SK-N-SH (cell line): ENCODE data around the gene HSPH1. TPM values are rescaled to one million over a fixed set of nuclear protein-coding genes. Genes with fewer than 3 reads are reported as not detected.

ENCODE experiments used
- CTCF ChIA-PET: fragments of 300-600, 350-600 bp; formaldehyde crosslinking; extraction: SDS; loops from one replicate; lab custom pipeline; 2021; lab: Yijun Ruan, JAX
- POLR2A ChIA-PET: fragments of 350-600 bp; sonication (Branson Sonifier 250); formaldehyde crosslinking; extraction: SDS; loops from one replicate; lab custom pipeline; 2020; ENCODE audit warnings: antibody characterized with exemption, inconsistent platforms; lab: Yijun Ruan, JAX
- DNase-seq: peaks from one replicate; pipeline ENCODE4 v3.0.0; 2012
- H2AFZ ChIP-seq: fragments of 200-600 bp; sonication (generic); 2 replicates; pipeline ENCODE4 v1.8.1; 2016; ENCODE audit warnings: antibody characterized with exemption, mild to moderate bottlenecking, low read depth
- H3F3A ChIP-seq: fragments of 200-600 bp; sonication (generic); replicated peaks from 2 replicates; pipeline ENCODE3; 2016; ENCODE audit warnings: antibody characterized with exemption, mild to moderate bottlenecking; ENCODE audit not compliant: insufficient read depth
- H3K27ac ChIP-seq, 2 experiments: fragments of 200-500 bp in 1 of 2; fragments of 200-600 bp in 1 of 2; sonication (Bioruptor generic) in 1 of 2; sonication (generic), shearing (Covaris generic) in 1 of 2; 2 replicates each; pipeline versions ENCODE4 v1.5.1 to v1.6.1; 2014 to 2016; ENCODE audit warnings: low read depth in 2 of 2, inconsistent platforms in 1 of 2, low read length in 1 of 2, mild to moderate bottlenecking in 1 of 2, mixed read lengths in 1 of 2
- H3K27me3 ChIP-seq: fragments of 200-600 bp; sonication (generic), shearing (Covaris generic); 2 replicates; pipeline ENCODE4 v1.6.1; 2016; ENCODE audit warnings: mixed run types; ENCODE audit not compliant: insufficient read depth
- H3K36me3 ChIP-seq, 2 experiments: fragments of 200-500 bp in 1 of 2; fragments of 200-600 bp in 1 of 2; sonication (Bioruptor generic) in 1 of 2; sonication (generic) in 1 of 2; replicated peaks in 1 of 2; 2 replicates each; pipeline versions ENCODE3 to v1.5.1; 2014 to 2016; ENCODE audit warnings: low read length in 1 of 2, mild to moderate bottlenecking in 1 of 2; ENCODE audit not compliant: insufficient read depth in 2 of 2, control insufficient read depth in 1 of 2
- H3K4me1 ChIP-seq, 2 experiments: fragments of 200-500 bp in 1 of 2; fragments of 200-600 bp in 1 of 2; sonication (Bioruptor generic) in 1 of 2; sonication (generic), shearing (Covaris generic) in 1 of 2; 2 replicates each; pipeline versions ENCODE4 v1.5.1 to v1.6.1; 2014 to 2016; ENCODE audit warnings: low read depth in 1 of 2, low read length in 1 of 2, mixed run types in 1 of 2; ENCODE audit not compliant: insufficient read depth in 2 of 2, control insufficient read depth in 1 of 2
- H3K4me2 ChIP-seq: fragments of 200-600 bp; sonication (generic), shearing (Covaris generic); 2 replicates; pipeline ENCODE4 v1.6.1; 2017; ENCODE audit warnings: mixed run types
- H3K4me3 ChIP-seq, 2 experiments: fragments of 200-500 bp in 1 of 2; fragments of 200-600 bp in 1 of 2; sonication (Bioruptor generic) in 1 of 2; sonication (generic), shearing (Covaris generic) in 1 of 2; 2 replicates each; pipeline versions ENCODE4 v1.5.1 to v1.8.1; 2014 to 2016; ENCODE audit warnings: low read depth in 2 of 2, inconsistent platforms in 1 of 2, low read length in 1 of 2, mild to moderate bottlenecking in 1 of 2, mixed read lengths in 1 of 2, moderate library complexity in 1 of 2
- H3K79me2 ChIP-seq: fragments of 200-600 bp; sonication (generic); 2 replicates; pipeline ENCODE4 v1.8.1; 2017; ENCODE audit warnings: mild to moderate bottlenecking; ENCODE audit not compliant: insufficient read depth
- H3K9ac ChIP-seq: fragments of 200-600 bp; sonication (generic); 2 replicates; pipeline ENCODE4 v1.6.1; 2017; ENCODE audit warnings: mixed run types
- H3K9me2 ChIP-seq: fragments of 200-600 bp; sonication (generic); 2 replicates; pipeline ENCODE4 v1.6.1; 2017; ENCODE audit warnings: mixed run types
- H3K9me3 ChIP-seq: fragments of 200-600 bp; sonication (generic); 2 replicates; pipeline ENCODE4 v1.6.1; 2017; ENCODE audit warnings: mixed run types, mild to moderate bottlenecking, moderate library complexity
- H4K20me1 ChIP-seq: fragments of 200-600 bp; sonication (generic); 2 replicates; pipeline ENCODE4 v1.6.1; 2017; ENCODE audit warnings: mild to moderate bottlenecking, mixed run types; ENCODE audit not compliant: insufficient read depth
- CHD2 ChIP-seq: fragments of 150-350 bp; IDR thresholded peaks from 2 replicates; pipeline ENCODE4 v1.6.1; 2018; ENCODE audit warnings: low read length; ENCODE audit not compliant: partially characterized antibody
- CTCF ChIP-seq: fragments of 200-600 bp; sonication (generic); IDR thresholded peaks from 2 replicates; pipeline ENCODE4 v1.6.1; 2017; ENCODE audit warnings: antibody characterized with exemption, mild to moderate bottlenecking, moderate library complexity
- ELF1 ChIP-seq: IDR thresholded peaks from 2 replicates; pipeline ENCODE4 v1.4.0; 2012
- FOSL2 ChIP-seq: IDR thresholded peaks from 2 replicates; pipeline ENCODE4 v1.4.0; 2012; ENCODE audit warnings: low read depth, mild to moderate bottlenecking, moderate library complexity, borderline replicate concordance
- FOXJ3 ChIP-seq: sonication (generic); formaldehyde crosslinking; IDR thresholded peaks from 2 replicates; pipeline ENCODE4 v1.5.1; 2020; ENCODE audit warnings: mild to moderate bottlenecking, missing genetic modification reagents
- FOXM1 ChIP-seq: IDR thresholded peaks from 2 replicates; pipeline ENCODE4 v1.4.0; 2012; ENCODE audit warnings: low read depth, mild to moderate bottlenecking
- GABPA ChIP-seq: IDR thresholded peaks from 2 replicates; pipeline ENCODE4 v1.4.0; 2012; ENCODE audit warnings: low read depth, mild to moderate bottlenecking
- GATA2 ChIP-seq: sonication (generic); formaldehyde crosslinking; IDR thresholded peaks from 2 replicates; pipeline ENCODE4 v1.5.0; 2020; ENCODE audit warnings: mild to moderate bottlenecking, missing genetic modification reagents
- JUND ChIP-seq: IDR thresholded peaks from 2 replicates; pipeline ENCODE4 v1.4.0; 2012
- NRF1 ChIP-seq: IDR thresholded peaks from 2 replicates; pipeline ENCODE4 v1.6.1; 2012; ENCODE audit warnings: low read depth, mild to moderate bottlenecking, low read length
- POLR2AphosphoS5 ChIP-seq: IDR thresholded peaks from 2 replicates; pipeline ENCODE4 v1.6.1; 2012; ENCODE audit warnings: low read depth, low read length
- SMC3 ChIP-seq: IDR thresholded peaks from 2 replicates; pipeline ENCODE4 v1.6.1; 2012; ENCODE audit warnings: low read depth, low read length, improper control_type of control experiment
- YY1 ChIP-seq: IDR thresholded peaks from 2 replicates; pipeline ENCODE4 v1.4.0; 2012; ENCODE audit warnings: low read depth, mild to moderate bottlenecking
- WGBS: methylation state at CpG from one replicate; pipeline ENCODE4 v1.1.6; 2017; ENCODE audit warnings: low lambda C conversion rate; 5-methylcytosine and 5-hydroxymethylcytosine counted together
- polyA plus RNA-seq, 3 experiments: library from polyadenylated mRNA; depleted of rRNA; stranded (reverse); fragments of >200 nt; gene quantifications; 2 replicates each; pipeline ENCODE4 v1.2.3, GENCODE V29; 2012
- TF ChIP-seq, protein P1 (sequence below): IDR thresholded peaks from 2 replicates; pipeline ENCODE4; 2012
- TF ChIP-seq, protein P2 (sequence below): IDR thresholded peaks from 2 replicates; pipeline ENCODE4 v1.4.0; 2012; ENCODE audit warnings: low read depth
- TF ChIP-seq, protein P3 (sequence below): IDR thresholded peaks from 2 replicates; pipeline ENCODE4 v1.6.1; 2012; ENCODE audit warnings: mild to moderate bottlenecking, low read depth, low read length, moderate library complexity

The HSPH1 gene
- polyA plus RNA-seq, 1 of the 3 experiments (the other 2 are of a cell fraction): 32.8 TPM

DNA sequence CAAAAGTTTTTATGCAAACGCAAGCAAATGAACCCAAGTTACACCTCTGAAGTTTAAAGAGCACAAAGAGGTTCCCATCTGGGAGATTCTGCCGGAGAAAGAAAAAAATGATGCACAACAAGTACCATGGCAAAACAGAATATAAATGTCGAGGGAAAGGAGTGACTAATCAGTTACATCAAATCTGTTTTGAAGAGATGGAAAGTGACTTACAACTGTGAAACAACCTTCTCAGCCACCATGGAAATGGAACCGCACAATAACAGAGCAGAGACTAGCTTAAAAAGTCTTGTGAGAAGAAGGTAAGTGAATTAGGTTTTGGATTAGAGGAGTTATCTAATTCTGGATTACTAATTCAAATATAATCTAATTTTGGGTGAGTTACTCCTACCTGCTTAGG, 2.4 kb downstream of the HSPH1 start:
- TF ChIP-seq, protein P1, sequence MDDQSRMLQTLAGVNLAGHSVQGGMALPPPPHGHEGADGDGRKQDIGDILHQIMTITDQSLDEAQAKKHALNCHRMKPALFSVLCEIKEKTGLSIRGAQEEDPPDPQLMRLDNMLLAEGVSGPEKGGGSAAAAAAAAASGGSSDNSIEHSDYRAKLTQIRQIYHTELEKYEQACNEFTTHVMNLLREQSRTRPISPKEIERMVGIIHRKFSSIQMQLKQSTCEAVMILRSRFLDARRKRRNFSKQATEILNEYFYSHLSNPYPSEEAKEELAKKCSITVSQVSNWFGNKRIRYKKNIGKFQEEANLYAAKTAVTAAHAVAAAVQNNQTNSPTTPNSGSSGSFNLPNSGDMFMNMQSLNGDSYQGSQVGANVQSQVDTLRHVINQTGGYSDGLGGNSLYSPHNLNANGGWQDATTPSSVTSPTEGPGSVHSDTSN: 0 out of 2 replicates have a peak, but pooled peaks have one; percentile 11
- no peak for TF ChIP-seq FOXM1
- Histone ChIP-seq H3K4me3 (peak overlapping the region; percentile 86 to 98), H2AFZ (no peak overlapping the region), H3K36me3 (peaks cover 34 to 41% of the 10 kb centered on the region in 2 experiments), H3K4me1 (peaks cover 4 to 15% of the 10 kb centered on the region in 2 experiments; a peak in 2 of 4 replicates), H4K20me1 (peaks cover 19% of the 10 kb centered on the region), H3K27me3 (no peaks in the 10 kb centered on the region), H3K4me2 (peak overlapping the region; percentile 92), H3K27ac (peak overlapping the region; percentile 28 to 92; a peak in 3 of 4 replicates), H3K9me2 (no peaks in the 10 kb centered on the region), H3K79me2 (peaks cover 63% of the 10 kb centered on the region), H3F3A (no peaks in the 10 kb centered on the region), H3K9ac (peak overlapping the region; percentile 88), H3K9me3 (no peaks in the 10 kb centered on the region)
- CTCF ChIA-PET: interaction anchor here (0.7 to 2.4 kb wide), 2 partner anchors 42 to 103 kb away, joined by 3 to 7 read pairs; no protein-coding TSS in a partner anchor
- POLR2A ChIA-PET: no interaction called here
- no peak for DNase-seq
- WGBS: 28% methylated on average over 4 of the region's 4 CpGs

- Histone ChIP-seq H3K27me3 (no peaks in the 10 kb centered on the region), H3K27ac (0 out of 4 replicates have a peak overlapping the region, but pooled peaks of 1 of the 2 experiments have one; percentile 19), H2AFZ (no peak overlapping the region), H3K9me3 (no peaks in the 10 kb centered on the region), H3K4me3 (no peak overlapping the region), H3K4me2 (no peak overlapping the region), H3K9me2 (no peaks in the 10 kb centered on the region), H4K20me1 (peaks cover 12% of the 10 kb centered on the region), H3K36me3 (peaks cover 78 to 83% of the 10 kb centered on the region in 2 experiments), H3K9ac (no peak overlapping the region), H3F3A (no peaks in the 10 kb centered on the region), H3K79me2 (peaks cover 53% of the 10 kb centered on the region), H3K4me1 (peaks cover 4 to 16% of the 10 kb centered on the region in 2 experiments; a peak in 2 of 4 replicates)
- CTCF ChIA-PET: interaction anchor here (0.8 to 1.3 kb wide), 4 partner anchors 11 to 110 kb away, joined by 3 to 4 read pairs (median 3); partner anchors contain the start of gene B3GLCT
- 77% methylated on average over 2 of the region's 2 CpGs for WGBS
- no peak for DNase-seq
- POLR2A ChIA-PET: no interaction called here
- TF ChIP-seq SMC3 (no peak), GABPA (no peak), POLR2AphosphoS5 (no peak), YY1 (no peak), GATA2 (CRISPR knock-in tag) (no peak), CTCF (no peak), FOSL2 (no peak), NRF1 (no peak), FOXJ3 (no peak), ELF1 (no peak), CHD2 (no peak), JUND (no peak)
- TF ChIP-seq, protein P2, sequence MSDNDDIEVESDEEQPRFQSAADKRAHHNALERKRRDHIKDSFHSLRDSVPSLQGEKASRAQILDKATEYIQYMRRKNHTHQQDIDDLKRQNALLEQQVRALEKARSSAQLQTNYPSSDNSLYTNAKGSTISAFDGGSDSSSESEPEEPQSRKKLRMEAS: no peak
- TF ChIP-seq, protein P3, sequence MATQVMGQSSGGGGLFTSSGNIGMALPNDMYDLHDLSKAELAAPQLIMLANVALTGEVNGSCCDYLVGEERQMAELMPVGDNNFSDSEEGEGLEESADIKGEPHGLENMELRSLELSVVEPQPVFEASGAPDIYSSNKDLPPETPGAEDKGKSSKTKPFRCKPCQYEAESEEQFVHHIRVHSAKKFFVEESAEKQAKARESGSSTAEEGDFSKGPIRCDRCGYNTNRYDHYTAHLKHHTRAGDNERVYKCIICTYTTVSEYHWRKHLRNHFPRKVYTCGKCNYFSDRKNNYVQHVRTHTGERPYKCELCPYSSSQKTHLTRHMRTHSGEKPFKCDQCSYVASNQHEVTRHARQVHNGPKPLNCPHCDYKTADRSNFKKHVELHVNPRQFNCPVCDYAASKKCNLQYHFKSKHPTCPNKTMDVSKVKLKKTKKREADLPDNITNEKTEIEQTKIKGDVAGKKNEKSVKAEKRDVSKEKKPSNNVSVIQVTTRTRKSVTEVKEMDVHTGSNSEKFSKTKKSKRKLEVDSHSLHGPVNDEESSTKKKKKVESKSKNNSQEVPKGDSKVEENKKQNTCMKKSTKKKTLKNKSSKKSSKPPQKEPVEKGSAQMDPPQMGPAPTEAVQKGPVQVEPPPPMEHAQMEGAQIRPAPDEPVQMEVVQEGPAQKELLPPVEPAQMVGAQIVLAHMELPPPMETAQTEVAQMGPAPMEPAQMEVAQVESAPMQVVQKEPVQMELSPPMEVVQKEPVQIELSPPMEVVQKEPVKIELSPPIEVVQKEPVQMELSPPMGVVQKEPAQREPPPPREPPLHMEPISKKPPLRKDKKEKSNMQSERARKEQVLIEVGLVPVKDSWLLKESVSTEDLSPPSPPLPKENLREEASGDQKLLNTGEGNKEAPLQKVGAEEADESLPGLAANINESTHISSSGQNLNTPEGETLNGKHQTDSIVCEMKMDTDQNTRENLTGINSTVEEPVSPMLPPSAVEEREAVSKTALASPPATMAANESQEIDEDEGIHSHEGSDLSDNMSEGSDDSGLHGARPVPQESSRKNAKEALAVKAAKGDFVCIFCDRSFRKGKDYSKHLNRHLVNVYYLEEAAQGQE: no peak
These were observed 6.8 kb downstream of the HSPH1 start for GRCh38 chr13:31154939-31155338.
